Measurements from ENCODE around the gene CTSE. TPM values are rescaled to one million over a fixed set of nuclear protein-coding genes. Genes with fewer than 3 reads are reported as not detected.
"Not testable (repeated sequence)": the region's sequence is repeated elsewhere in the genome, so short reads cannot be mapped to it uniquely, and the experiment has no call there.

The CTSE gene
- total and polyA plus RNA-seq, 2 of the 13 experiments (the other 11 are each of a cell fraction or from before 2014, with no cell fraction given), result 0.50 to 0.69 TPM

DNA sequence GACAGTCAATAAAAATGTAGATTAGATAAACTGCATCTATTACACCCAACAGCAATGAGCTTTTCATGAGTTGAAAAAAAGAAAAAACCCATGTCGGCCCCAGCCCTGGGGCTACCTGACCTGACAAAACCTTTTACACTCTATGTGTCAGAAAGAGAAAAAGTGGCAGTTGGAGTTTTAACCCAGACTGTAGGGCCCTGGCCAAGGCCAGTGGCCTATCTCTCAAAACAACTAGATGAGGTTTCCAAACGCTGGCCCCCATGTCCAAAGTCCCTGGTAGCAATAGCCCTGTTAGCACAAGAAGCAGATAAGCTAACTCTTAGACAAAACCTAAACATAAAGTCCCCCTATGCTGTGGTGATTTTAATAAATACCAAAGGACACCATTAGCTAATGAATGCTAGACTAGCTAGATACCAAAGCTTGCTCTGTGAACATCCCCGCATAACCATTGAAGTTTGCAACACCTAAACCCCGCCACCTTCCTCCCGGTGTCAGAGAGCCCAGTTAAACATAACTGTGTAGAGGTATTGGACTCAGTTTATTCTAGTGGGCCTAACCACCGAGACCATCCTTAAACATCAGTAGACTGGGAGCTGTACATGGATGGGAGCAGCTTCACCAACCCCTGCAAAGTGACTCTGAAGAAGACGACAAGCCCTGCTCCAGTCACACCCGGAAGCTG lies 32.1 kb upstream of the CTSE start (continued):
- TF ChIP-seq SP2 (CRISPR knock-in tag; IDR thresholded peaks at IDR 0.05) (peak; percentile 35; the same call in 1 of the 2 replicates), FOXJ3 (CRISPR knock-in tag; IDR thresholded peaks at IDR 0.05; ENCODE audit: borderline replicate concordance) (peak; percentile 95), AHDC1 (CRISPR knock-in tag; IDR thresholded peaks at IDR 0.05; ENCODE audit: borderline replicate concordance) (peak; percentile 86; the same call in 1 of the 2 replicates), KLF12 (CRISPR knock-in tag; IDR thresholded peaks at IDR 0.05; ENCODE audit: borderline replicate concordance) (peak; percentile 93; the same call in 1 of the 2 replicates), TBX2 (CRISPR knock-in tag; IDR thresholded peaks at IDR 0.05; ENCODE audit: borderline replicate concordance) (peak; percentile 96), HOXA5 (CRISPR knock-in tag; IDR thresholded peaks at IDR 0.05) (peak; percentile 73; the same call in 1 of the 2 replicates), ZBTB20 (CRISPR knock-in tag; IDR thresholded peaks at IDR 0.05; ENCODE audit: borderline replicate concordance, low read depth) (peak; percentile 93; the same call in 1 of the 2 replicates), SOX6 (CRISPR knock-in tag; IDR thresholded peaks at IDR 0.05) (peak; percentile 92), TBX3 (IDR thresholded peaks at IDR 0.05; ENCODE audit: borderline replicate concordance) (peak; percentile 46; the same call in 1 of the 2 replicates), HDAC1 (CRISPR knock-in tag; IDR thresholded peaks at IDR 0.05) (peak; percentile 86), ZFX (CRISPR knock-in tag; IDR thresholded peaks at IDR 0.05; ENCODE audit: low read depth) (peak; percentile 87), ZSCAN22 (CRISPR knock-in tag; IDR thresholded peaks at IDR 0.05) (0 out of 2 replicates have a peak, but pooled peaks have one; percentile 14), ZNF609 (CRISPR knock-in tag; IDR thresholded peaks at IDR 0.05; ENCODE audit: borderline replicate concordance) (peak; percentile 67; the same call in 1 of the 2 replicates), TP53 (CRISPR knock-in tag; conservative IDR thresholded peaks at IDR 0.05) (peak; percentile 87; the same call in 1 of the 2 replicates), RXRB (CRISPR knock-in tag; IDR thresholded peaks at IDR 0.05; ENCODE audit: borderline replicate concordance) (peak; percentile 92)
- not testable (repeated sequence) for TF ChIP-seq SOX6 (IDR thresholded peaks at IDR 0.05)
- TF ChIP-seq, protein P1, sequence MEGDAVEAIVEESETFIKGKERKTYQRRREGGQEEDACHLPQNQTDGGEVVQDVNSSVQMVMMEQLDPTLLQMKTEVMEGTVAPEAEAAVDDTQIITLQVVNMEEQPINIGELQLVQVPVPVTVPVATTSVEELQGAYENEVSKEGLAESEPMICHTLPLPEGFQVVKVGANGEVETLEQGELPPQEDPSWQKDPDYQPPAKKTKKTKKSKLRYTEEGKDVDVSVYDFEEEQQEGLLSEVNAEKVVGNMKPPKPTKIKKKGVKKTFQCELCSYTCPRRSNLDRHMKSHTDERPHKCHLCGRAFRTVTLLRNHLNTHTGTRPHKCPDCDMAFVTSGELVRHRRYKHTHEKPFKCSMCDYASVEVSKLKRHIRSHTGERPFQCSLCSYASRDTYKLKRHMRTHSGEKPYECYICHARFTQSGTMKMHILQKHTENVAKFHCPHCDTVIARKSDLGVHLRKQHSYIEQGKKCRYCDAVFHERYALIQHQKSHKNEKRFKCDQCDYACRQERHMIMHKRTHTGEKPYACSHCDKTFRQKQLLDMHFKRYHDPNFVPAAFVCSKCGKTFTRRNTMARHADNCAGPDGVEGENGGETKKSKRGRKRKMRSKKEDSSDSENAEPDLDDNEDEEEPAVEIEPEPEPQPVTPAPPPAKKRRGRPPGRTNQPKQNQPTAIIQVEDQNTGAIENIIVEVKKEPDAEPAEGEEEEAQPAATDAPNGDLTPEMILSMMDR (CRISPR knock-in tag; IDR thresholded peaks at IDR 0.05), result peak; percentile 11; the same call in 1 of the 2 replicates

All from HepG2 (cell line).